ENCODE measurements around the gene PNLIPRP2.

Gene PNLIPRP2

GRCh38 chr10:116613471-116613870 lies 7.3 kb upstream of the PNLIPRP2 start:
- no peak for DNase-seq

- no peak for DNase-seq
Measured at GRCh38 chr10:116614796-116615195, 6.0 kb upstream of the PNLIPRP2 start.

GRCh38 chr10:116615199-116615776 lies 5.5 kb upstream of the PNLIPRP2 start:
- DNase-seq: no peak

GRCh38 chr10:116621476-116621875 lies 723 bp downstream of the PNLIPRP2 start:
- DNase-seq: no peak

GRCh38 chr10:116621934-116622655 lies 1.3 kb downstream of the PNLIPRP2 start:
- no peak for DNase-seq

- no peak for DNase-seq
Measured at GRCh38 chr10:116625845-116626244, 5.1 kb downstream of the PNLIPRP2 start.

- DNase-seq: no peak
Measured at GRCh38 chr10:116626815-116627214, 6.1 kb downstream of the PNLIPRP2 start.

GRCh38 chr10:116627386-116627933 lies 6.7 kb downstream of the PNLIPRP2 start:
- DNase-seq: no peak

- DNase-seq: no peak
Measured at GRCh38 chr10:116629340-116629739, 8.6 kb downstream of the PNLIPRP2 start.

GRCh38 chr10:116630020-116630419 lies 9.3 kb downstream of the PNLIPRP2 start:
- DNase-seq: no peak

- no peak for DNase-seq
Measured at GRCh38 chr10:116631871-116632295, 11.1 kb downstream of the PNLIPRP2 start.

GRCh38 chr10:116632596-116633215 lies 12.0 kb downstream of the PNLIPRP2 start:
- DNase-seq: no peak

- DNase-seq: no peak
Measured at GRCh38 chr10:116633216-116633600, 12.5 kb downstream of the PNLIPRP2 start.

- no peak for DNase-seq
Measured at GRCh38 chr10:116634126-116634975, 13.6 kb downstream of the PNLIPRP2 start.

- DNase-seq: no peak
Measured at GRCh38 chr10:116636385-116636784, 15.6 kb downstream of the PNLIPRP2 start.

GRCh38 chr10:116636976-116637375 lies 16.2 kb downstream of the PNLIPRP2 start:
- DNase-seq: no peak

GRCh38 chr10:116637830-116638229 lies 17.1 kb downstream of the PNLIPRP2 start:
- DNase-seq: no peak

- no peak for DNase-seq
Measured at GRCh38 chr10:116646502-116646901, 25.7 kb downstream of the PNLIPRP2 start.

GRCh38 chr10:116648903-116649302 lies 28.1 kb downstream of the PNLIPRP2 start:
- no peak for DNase-seq

GRCh38 chr10:116653885-116654284 lies 33.1 kb downstream of the PNLIPRP2 start:
- no peak for DNase-seq

GRCh38 chr10:116654816-116655215 lies 34.1 kb downstream of the PNLIPRP2 start:
- no peak for DNase-seq

GRCh38 chr10:116655568-116655967 lies 34.8 kb downstream of the PNLIPRP2 start:
- no peak for DNase-seq

- DNase-seq: no peak
Measured at GRCh38 chr10:116656044-116656443, 35.3 kb downstream of the PNLIPRP2 start.
